ENCODE data around the gene FALEC.

- TF ChIP-seq CTCF (IDR thresholded peaks at IDR 0.05) (no peak), POLR2A (IDR thresholded peaks at IDR 0.05) (no peak)
Measured at GRCh38 chr1:150493175-150493574, 22.4 kb upstream of the FALEC start.

Measured in heart left ventricle (tissue), 13 donors.